ENCODE results near the gene MEIOSIN. TPM values are rescaled to one million over a fixed set of nuclear protein-coding genes. Genes with fewer than 3 reads are reported as not detected.
A peak's percentile ranks its signal among the peaks of the same experiment; 100 is the strongest.

Gene MEIOSIN
- total RNA-seq, 1 experiment from 2014 or later = not detected

DNA sequence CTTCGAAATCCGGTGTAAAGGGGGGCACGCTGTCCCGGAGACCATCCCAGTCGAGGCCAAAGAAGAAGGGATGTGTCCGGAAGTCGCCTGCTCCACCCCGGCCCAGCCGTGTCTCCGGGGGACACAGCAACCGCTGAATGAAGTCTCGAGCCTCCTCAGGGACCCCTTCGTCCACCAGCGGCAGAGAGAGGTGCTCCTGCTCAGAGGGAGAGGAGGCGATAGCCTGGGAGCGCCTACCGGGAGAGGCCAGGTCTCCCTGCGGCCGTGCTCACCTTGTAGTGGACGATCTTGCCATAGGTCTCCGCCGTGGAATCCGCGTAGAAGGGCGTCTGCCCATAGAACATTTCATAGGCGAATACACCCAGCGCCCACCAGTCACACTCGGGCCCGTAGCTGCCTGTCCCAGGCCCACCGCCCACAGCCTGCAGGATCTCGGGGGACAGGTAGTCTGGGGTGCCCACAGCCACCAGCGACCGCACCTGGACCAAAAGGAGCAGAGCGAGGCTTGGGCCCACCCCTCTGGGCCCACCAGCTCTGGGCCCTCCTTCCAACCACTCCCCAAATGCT lies 44.2 kb downstream of the MEIOSIN start:
- no peak for DNase-seq
- H3K36me3 ChIP-seq (replicated peaks; ENCODE audit: control insufficient read depth, insufficient read depth, low read length) = peaks cover 2% of the 10 kb centered on the region
- no peak overlapping the region for H3K4me3 ChIP-seq (ENCODE audit: insufficient read depth, low read depth, low read length)
- H3K27me3 ChIP-seq (ENCODE audit: control insufficient read depth, insufficient read depth, low read length) = peaks cover 12% of the 10 kb centered on the region

GRCh38 chr19:45778010-45778661 lies 44.9 kb downstream of the MEIOSIN start:
- no peak overlapping the region for H3K4me3 ChIP-seq (ENCODE audit: insufficient read depth, low read depth, low read length)
- peaks cover 2% of the 10 kb centered on the region for H3K36me3 ChIP-seq (replicated peaks; ENCODE audit: control insufficient read depth, insufficient read depth, low read length)
- DNase-seq = no peak
- peaks cover 9% of the 10 kb centered on the region for H3K27me3 ChIP-seq (ENCODE audit: control insufficient read depth, insufficient read depth, low read length)

DNA sequence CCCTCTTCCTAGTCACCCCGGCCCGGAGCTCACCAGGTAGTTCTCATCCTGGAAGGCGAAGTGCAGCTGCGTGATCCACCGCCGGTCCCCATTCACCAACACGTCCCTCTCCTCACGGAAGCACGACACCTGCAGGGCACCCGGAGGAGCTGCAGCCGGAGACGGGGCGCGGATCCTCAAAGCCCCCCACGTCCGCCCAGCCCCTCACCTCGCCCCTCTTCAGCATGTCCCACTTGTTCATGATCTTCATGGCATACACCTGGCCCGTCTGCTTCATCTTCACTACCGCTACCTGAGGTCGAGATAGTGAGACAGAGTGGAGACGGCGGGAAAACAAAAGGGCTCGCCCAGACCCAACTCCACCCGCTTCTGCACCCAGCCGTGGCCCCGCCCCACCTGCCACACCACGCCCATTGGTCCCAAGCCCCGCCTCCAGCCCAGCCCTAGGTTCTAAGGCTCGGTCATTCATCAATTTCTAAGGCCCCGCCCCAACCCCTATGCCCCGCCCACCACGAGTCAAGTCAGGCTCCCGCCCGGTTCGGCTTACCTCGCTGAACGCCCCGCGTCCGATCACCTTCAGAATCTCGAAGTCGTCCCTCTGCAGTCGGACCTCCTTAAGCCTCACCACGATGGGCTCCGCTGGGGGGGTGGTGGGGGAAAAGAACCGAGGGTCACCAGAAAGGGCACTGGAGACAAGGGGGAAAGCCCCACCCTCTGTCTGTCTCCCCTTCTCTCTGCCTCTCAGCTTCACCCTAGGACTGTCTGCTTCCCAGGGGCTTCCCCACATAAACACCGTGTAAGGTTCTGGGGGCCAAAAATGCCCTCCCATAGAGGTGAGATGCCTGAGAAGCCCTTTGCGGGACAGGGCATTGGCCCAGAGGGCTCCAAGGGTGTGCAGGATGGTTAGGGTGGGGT lies 46.2 kb downstream of the MEIOSIN start:
- DNase-seq = peak; percentile 99
- Histone ChIP-seq H3K4me3 (ENCODE audit: insufficient read depth, low read depth, low read length) (peak overlapping the region; percentile 50), H3K27me3 (ENCODE audit: control insufficient read depth, insufficient read depth, low read length) (peaks cover 9% of the 10 kb centered on the region), H3K36me3 (replicated peaks; ENCODE audit: control insufficient read depth, insufficient read depth, low read length) (peaks cover 2% of the 10 kb centered on the region)

GRCh38 chr19:45780146-45780447 lies 46.9 kb downstream of the MEIOSIN start:
- peaks cover 9% of the 10 kb centered on the region for H3K27me3 ChIP-seq (ENCODE audit: control insufficient read depth, insufficient read depth, low read length)
- peak; percentile 76 for DNase-seq
- peaks cover 2% of the 10 kb centered on the region for H3K36me3 ChIP-seq (replicated peaks; ENCODE audit: control insufficient read depth, insufficient read depth, low read length)
- H3K4me3 ChIP-seq (ENCODE audit: insufficient read depth, low read depth, low read length) = no peak overlapping the region

- H3K4me3 ChIP-seq (ENCODE audit: insufficient read depth, low read depth, low read length) = no peak overlapping the region
- H3K27me3 ChIP-seq (ENCODE audit: control insufficient read depth, insufficient read depth, low read length) = peaks cover 9% of the 10 kb centered on the region
- H3K36me3 ChIP-seq (replicated peaks; ENCODE audit: control insufficient read depth, insufficient read depth, low read length) = peaks cover 2% of the 10 kb centered on the region
- DNase-seq = peak; percentile 82
These were observed 47.4 kb downstream of the MEIOSIN start for GRCh38 chr19:45780448-45781213.

DNA sequence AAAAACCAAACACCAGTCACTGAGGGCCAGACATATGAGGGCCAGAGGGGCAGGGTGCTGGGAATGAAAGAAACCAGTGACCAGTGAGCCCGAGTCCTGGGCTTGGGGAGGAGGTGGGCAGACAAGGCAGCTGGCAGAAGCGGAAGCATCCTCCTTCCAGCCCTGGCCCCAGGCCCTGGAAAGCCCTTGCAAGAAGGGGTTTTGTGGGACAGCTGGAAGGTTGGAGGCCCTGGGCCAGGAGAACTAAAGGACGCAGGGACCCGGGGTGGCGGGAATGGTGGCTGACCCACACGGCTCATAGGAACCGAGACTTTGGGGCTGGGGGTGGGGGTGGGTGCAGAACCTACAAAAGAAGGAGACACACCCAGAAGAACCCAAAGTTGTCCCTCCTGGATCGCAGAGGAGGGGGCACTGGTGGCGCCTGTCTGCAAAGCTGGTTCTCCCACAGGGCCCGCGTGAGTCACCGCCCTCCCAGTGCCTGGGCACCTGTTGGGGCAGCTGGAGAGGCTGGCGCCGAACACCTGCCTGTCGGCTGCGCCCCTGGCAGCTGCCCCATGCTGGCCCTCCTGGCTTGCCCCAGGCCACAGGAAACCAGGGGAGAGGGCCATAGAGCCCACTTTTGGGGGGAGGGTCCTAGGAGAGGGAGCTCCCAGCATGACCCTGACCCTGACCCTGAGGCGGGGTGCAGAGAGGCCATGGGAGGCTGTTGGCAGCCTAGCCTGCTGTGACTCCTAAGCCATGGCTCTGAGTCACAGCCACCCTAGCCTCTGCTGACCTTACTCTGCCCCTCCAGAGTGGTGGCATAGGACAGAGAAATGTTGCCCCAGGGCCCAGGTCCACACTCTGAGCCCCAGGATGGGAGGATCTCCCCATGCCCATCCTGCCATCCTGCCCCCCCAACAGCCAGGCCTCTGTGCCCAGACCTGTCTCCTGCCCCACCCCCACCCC lies 48.2 kb downstream of the MEIOSIN start:
- Histone ChIP-seq H3K4me3 (ENCODE audit: insufficient read depth, low read depth, low read length) (no peak overlapping the region), H3K27me3 (ENCODE audit: control insufficient read depth, insufficient read depth, low read length) (peaks cover 9% of the 10 kb centered on the region), H3K36me3 (replicated peaks; ENCODE audit: control insufficient read depth, insufficient read depth, low read length) (peaks cover 2% of the 10 kb centered on the region)
- DNase-seq = peak; percentile 69

DNA sequence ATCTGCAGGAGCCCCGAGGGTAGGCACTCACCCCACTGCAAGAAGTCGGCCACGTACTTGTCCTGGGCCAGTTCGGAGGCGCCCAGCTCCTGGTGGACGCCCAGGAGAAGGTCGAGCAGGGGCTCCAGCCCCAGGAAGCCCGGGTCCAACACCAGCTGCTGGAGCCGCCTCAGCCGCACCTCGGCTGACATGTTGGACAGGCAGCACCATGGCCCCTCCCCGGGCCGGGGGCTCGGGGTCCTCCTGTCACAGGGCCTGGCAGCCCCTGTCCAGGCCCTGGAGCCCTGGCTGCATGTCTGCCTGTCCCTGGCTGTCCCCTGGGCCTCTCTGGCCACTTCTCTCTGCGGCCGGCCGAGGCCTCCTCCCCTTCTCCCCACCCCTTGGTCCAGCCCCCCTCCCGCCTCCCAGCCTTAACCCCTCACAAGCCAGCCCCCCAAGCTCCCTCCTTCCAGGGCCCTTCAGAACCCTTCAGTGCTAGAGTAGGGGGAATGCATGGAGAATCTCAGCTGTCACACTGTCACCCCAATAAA lies 49.0 kb downstream of the MEIOSIN start, which contains the start of gene DMPK:
Gene DMPK, minus strand, starts transcription at position 329 of the 530 bp plus-strand sequence. Its CDS starts 138 bp downstream, at position 191.
- Histone ChIP-seq H3K36me3 (replicated peaks; ENCODE audit: control insufficient read depth, insufficient read depth, low read length) (no peaks in the 10 kb centered on the region; the same call in none of the 2 replicates), H3K27me3 (ENCODE audit: control insufficient read depth, insufficient read depth, low read length) (peaks cover 9% of the 10 kb centered on the region), H3K4me3 (ENCODE audit: insufficient read depth, low read depth, low read length) (no peak within 1 kb of the TSS)
- peak; percentile 81 for DNase-seq

- DNase-seq = peak; percentile 79
These were observed 49.9 kb downstream of the MEIOSIN start for GRCh38 chr19:45782820-45783785.

GRCh38 chr19:45784096-45784495 lies 50.9 kb downstream of the MEIOSIN start:
- Histone ChIP-seq H3K27me3 (ENCODE audit: control insufficient read depth, insufficient read depth, low read length) (peaks cover 9% of the 10 kb centered on the region), H3K36me3 (replicated peaks; ENCODE audit: control insufficient read depth, insufficient read depth, low read length) (peaks cover 5% of the 10 kb centered on the region)
- DNase-seq = peak; percentile 51

More at GRCh38 chr19:45782820-45783785, 49.9 kb downstream of the MEIOSIN start:
- H3K4me3 ChIP-seq (ENCODE audit: insufficient read depth, low read depth, low read length) = no peak overlapping the region
- peaks cover 9% of the 10 kb centered on the region for H3K27me3 ChIP-seq (ENCODE audit: control insufficient read depth, insufficient read depth, low read length)
- H3K36me3 ChIP-seq (replicated peaks; ENCODE audit: control insufficient read depth, insufficient read depth, low read length) = peaks cover 2% of the 10 kb centered on the region

DNA sequence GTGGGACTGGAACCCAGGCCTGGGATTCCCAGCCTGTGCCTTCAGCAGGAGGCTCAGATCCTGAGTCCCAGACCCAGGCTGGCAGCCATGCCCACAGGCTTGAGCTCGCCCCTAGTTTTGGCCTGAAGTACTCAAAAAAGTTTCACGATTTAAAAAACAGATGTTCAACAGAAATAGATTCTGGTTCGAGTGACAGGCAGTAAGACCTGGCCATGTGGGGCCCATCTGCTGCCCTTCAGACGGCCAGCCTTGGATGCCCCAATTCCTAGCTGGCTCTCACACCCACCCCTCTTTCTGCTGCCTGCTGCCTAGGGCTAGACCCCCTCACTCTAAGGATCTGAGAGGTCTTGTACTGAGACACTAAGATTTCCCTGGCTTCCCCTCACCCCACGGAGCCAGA lies 51.9 kb downstream of the MEIOSIN start:
- peaks cover 9% of the 10 kb centered on the region for H3K36me3 ChIP-seq (replicated peaks; ENCODE audit: control insufficient read depth, insufficient read depth, low read length)
- H3K27me3 ChIP-seq (ENCODE audit: control insufficient read depth, insufficient read depth, low read length) = peaks cover 6% of the 10 kb centered on the region
- H3K4me3 ChIP-seq (ENCODE audit: insufficient read depth, low read depth, low read length) = no peak overlapping the region
- no peak for DNase-seq

More at GRCh38 chr19:45784096-45784495, 50.9 kb downstream of the MEIOSIN start:
- no peak overlapping the region for H3K4me3 ChIP-seq (ENCODE audit: insufficient read depth, low read depth, low read length)

- DNase-seq = peak; percentile 55
- H3K27me3 ChIP-seq (ENCODE audit: control insufficient read depth, insufficient read depth, low read length) = peaks cover 3% of the 10 kb centered on the region; the same call in 1 of the 2 replicates
- no peak overlapping the region for H3K4me3 ChIP-seq (ENCODE audit: insufficient read depth, low read depth, low read length)
- H3K36me3 ChIP-seq (replicated peaks; ENCODE audit: control insufficient read depth, insufficient read depth, low read length) = peaks cover 13% of the 10 kb centered on the region
These were observed 52.7 kb downstream of the MEIOSIN start for GRCh38 chr19:45785781-45786532.

DNA sequence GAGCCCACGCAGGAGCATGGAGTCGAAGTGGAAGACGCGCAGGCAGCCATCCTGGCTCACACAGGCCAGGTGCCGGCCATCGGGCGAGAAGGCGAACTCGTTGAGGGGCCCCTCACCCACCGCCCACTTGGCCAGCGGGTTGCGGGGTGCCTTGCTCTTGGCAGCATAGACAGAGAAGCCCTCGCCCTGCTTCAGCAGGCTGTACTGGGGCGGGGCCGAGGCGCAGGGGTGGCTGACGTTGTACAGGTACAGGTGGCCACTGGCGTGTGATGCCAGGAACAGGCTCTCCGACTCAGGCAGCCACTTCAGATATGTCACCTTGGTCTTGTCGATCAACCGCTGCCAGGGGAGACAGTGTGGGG lies 53.3 kb downstream of the MEIOSIN start:
- H3K4me3 ChIP-seq (ENCODE audit: insufficient read depth, low read depth, low read length) = no peak overlapping the region
- H3K36me3 ChIP-seq (replicated peaks; ENCODE audit: control insufficient read depth, insufficient read depth, low read length) = peaks cover 13% of the 10 kb centered on the region
- H3K27me3 ChIP-seq (ENCODE audit: control insufficient read depth, insufficient read depth, low read length) = no peaks in the 10 kb centered on the region; the same call in 1 of the 2 replicates
- DNase-seq = no peak

All from H7 (cell line).